Endothelial cell (in vitro differentiated cells): ENCODE measurements around the gene FTL. TPM values are rescaled to one million over a fixed set of nuclear protein-coding genes. Genes with fewer than 3 reads are reported as not detected.
"Not testable (repeated sequence)": the region's sequence is repeated elsewhere in the genome, so short reads cannot be mapped to it uniquely, and the experiment has no call there.

Experiments
- DNase-seq: peaks from one replicate; pipeline ENCODE4 v3.0.0; 2021; ENCODE audit warnings: low spot score
- H3K27ac Mint-ChIP-seq: one replicate; pipeline ENCODE4 v1.8.0; 2021; ENCODE audit warnings: mixed read lengths, inconsistent platforms; ENCODE audit not compliant: unreplicated experiment
- H3K27me3 Mint-ChIP-seq: one replicate; pipeline ENCODE4 v1.8.0; 2021; ENCODE audit warnings: mild to moderate bottlenecking, moderate library complexity, mixed read lengths, inconsistent platforms; ENCODE audit not compliant: unreplicated experiment
- H3K36me3 Mint-ChIP-seq: one replicate; pipeline ENCODE4 v1.8.0; 2021; ENCODE audit warnings: mild to moderate bottlenecking, low read depth, mixed read lengths, inconsistent platforms; ENCODE audit not compliant: unreplicated experiment
- H3K4me1 Mint-ChIP-seq: one replicate; pipeline ENCODE4 v1.8.0; 2021; ENCODE audit warnings: mild to moderate bottlenecking, mixed read lengths, inconsistent platforms; ENCODE audit not compliant: unreplicated experiment
- H3K4me3 Mint-ChIP-seq: one replicate; pipeline ENCODE4 v1.8.0; 2021; ENCODE audit warnings: mild to moderate bottlenecking, mixed read lengths, inconsistent platforms; ENCODE audit not compliant: unreplicated experiment
- H3K9me3 Mint-ChIP-seq: one replicate; pipeline ENCODE4 v1.8.0; 2021; ENCODE audit warnings: mixed read lengths, inconsistent platforms; ENCODE audit not compliant: unreplicated experiment
- total RNA-seq: library from RNA; stranded (reverse); fragmentation: NEBNext Ultra II Directional; extraction: Animal tissue kit (Norgen Biotek cat#: 25700); gene quantifications from one replicate; pipeline ENCODE4 v1.2.1, GENCODE V29; 2021; ENCODE audit not compliant: unreplicated experiment
- TF ChIP-seq, protein P1 (sequence below): fragments of 200-600 bp; sonication (generic); IDR thresholded peaks from one replicate; pipeline ENCODE4 v1.5.0; 2021; ENCODE audit warnings: antibody characterized with exemption; ENCODE audit not compliant: unreplicated experiment

The FTL gene
- total RNA-seq, 1 donor from 2014 or later, result 1,109 TPM

DNA sequence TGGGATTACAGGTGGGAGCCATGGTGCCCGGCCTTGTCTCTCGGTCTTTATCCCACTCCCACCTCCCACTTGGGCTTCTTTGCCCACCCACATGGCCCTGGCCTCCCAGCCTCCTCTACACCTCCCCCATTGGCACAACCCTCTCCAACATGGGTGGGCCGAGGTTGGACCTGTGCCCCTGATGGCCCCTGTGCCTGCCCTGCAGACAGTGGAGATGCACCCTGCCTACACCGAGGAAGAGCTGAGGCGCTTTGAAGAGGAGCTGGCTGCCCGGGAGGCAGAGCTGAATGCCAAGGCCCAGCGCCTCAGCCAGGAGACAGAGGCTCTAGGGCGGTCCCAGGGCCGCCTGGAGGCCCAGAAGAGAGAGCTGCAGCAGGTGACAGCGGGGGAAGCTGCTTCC, 44.2 kb upstream of the FTL start:
- H3K36me3 Mint-ChIP-seq, result peaks cover 18% of the 10 kb centered on the region

DNA sequence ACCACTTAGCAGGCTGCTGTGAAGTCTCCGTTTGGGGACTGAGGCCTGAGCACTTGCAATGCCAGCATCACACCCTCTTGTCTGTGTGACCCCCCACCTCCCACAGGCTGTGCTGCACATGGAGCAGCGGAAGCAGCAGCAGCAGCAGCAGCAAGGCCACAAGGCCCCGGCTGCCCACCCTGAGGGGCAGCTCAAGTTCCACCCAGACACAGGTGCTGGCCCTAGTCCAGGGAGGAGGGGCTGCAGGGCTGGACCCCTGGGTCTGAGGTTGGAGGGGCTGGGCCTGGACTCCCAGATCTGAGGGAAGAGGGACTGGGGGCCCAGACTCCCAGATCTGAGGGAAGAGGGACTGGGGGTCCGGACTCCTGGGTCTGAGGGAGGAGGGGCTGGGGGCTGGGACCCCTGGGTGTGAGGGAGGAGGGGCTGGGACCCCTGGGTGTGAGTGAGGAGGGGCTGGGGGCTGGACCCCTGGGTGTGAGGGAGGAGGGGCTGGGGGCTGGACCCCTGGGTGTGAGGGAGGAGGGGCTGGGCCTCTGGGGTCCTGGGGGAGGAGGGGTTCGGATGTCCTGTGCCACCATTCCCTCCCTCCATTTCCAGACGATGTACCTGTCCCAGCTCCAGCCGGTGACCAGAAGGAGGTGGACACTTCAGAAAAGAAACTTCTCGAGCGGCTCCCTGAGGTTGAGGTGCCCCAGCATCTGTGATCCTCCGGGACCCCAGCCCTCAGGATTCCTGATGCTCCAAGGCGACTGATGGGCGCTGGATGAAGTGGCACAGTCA, 43.2 kb upstream of the FTL start:
- Mint-ChIP-seq H3K4me3 (no peak overlapping the region), H3K4me1 (no peaks in the 10 kb centered on the region), H3K27ac (no peak overlapping the region), H3K36me3 (peaks cover 15% of the 10 kb centered on the region), H3K9me3 (no peaks in the 10 kb centered on the region), H3K27me3 (peaks cover 6% of the 10 kb centered on the region)
- DNase-seq, result no peak
- TF ChIP-seq, protein P1, sequence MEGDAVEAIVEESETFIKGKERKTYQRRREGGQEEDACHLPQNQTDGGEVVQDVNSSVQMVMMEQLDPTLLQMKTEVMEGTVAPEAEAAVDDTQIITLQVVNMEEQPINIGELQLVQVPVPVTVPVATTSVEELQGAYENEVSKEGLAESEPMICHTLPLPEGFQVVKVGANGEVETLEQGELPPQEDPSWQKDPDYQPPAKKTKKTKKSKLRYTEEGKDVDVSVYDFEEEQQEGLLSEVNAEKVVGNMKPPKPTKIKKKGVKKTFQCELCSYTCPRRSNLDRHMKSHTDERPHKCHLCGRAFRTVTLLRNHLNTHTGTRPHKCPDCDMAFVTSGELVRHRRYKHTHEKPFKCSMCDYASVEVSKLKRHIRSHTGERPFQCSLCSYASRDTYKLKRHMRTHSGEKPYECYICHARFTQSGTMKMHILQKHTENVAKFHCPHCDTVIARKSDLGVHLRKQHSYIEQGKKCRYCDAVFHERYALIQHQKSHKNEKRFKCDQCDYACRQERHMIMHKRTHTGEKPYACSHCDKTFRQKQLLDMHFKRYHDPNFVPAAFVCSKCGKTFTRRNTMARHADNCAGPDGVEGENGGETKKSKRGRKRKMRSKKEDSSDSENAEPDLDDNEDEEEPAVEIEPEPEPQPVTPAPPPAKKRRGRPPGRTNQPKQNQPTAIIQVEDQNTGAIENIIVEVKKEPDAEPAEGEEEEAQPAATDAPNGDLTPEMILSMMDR, result no peak

More for the DNA sequence above, 44.2 kb upstream of the FTL start:
- Mint-ChIP-seq H3K27me3 (peaks cover 5% of the 10 kb centered on the region), H3K4me1 (no peaks in the 10 kb centered on the region), H3K4me3 (no peak overlapping the region), H3K9me3 (no peaks in the 10 kb centered on the region), H3K27ac (no peak overlapping the region)
- TF ChIP-seq, protein P1, result no peak
- no peak for DNase-seq

DNA sequence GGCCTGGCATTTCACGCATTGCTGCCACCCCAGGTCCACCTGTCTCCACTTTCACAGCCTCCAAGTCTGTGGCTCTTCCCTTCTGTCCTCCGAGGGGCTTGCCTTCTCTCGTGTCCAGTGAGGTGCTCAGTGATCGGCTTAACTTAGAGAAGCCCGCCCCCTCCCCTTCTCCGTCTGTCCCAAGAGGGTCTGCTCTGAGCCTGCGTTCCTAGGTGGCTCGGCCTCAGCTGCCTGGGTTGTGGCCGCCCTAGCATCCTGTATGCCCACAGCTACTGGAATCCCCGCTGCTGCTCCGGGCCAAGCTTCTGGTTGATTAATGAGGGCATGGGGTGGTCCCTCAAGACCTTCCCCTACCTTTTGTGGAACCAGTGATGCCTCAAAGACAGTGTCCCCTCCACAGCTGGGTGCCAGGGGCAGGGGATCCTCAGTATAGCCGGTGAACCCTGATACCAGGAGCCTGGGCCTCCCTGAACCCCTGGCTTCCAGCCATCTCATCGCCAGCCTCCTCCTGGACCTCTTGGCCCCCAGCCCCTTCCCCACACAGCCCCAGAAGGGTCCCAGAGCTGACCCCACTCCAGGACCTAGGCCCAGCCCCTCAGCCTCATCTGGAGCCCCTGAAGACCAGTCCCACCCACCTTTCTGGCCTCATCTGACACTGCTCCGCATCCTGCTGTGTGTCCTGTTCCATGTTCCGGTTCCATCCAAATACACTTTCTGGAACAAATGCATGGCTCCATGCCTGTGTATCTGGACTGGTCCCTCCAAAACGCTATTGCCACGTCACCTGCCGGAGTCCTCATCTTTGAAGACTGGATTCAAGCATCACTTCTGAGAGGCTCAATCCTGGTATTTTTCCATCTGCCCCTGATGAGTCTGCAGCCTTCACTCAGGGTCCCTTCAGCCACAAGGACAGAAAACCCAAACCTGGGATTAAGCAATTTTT, 42.3 kb upstream of the FTL start:
- H3K27me3 Mint-ChIP-seq, result peaks cover 9% of the 10 kb centered on the region
- TF ChIP-seq, protein P1, result no peak
- H3K36me3 Mint-ChIP-seq, result peaks cover 13% of the 10 kb centered on the region
- no peak overlapping the region for H3K27ac Mint-ChIP-seq
- no peaks in the 10 kb centered on the region for H3K9me3 Mint-ChIP-seq
- no peak for DNase-seq
- H3K4me3 Mint-ChIP-seq, result peak overlapping the region; percentile 69
- H3K4me1 Mint-ChIP-seq, result no peaks in the 10 kb centered on the region

DNA sequence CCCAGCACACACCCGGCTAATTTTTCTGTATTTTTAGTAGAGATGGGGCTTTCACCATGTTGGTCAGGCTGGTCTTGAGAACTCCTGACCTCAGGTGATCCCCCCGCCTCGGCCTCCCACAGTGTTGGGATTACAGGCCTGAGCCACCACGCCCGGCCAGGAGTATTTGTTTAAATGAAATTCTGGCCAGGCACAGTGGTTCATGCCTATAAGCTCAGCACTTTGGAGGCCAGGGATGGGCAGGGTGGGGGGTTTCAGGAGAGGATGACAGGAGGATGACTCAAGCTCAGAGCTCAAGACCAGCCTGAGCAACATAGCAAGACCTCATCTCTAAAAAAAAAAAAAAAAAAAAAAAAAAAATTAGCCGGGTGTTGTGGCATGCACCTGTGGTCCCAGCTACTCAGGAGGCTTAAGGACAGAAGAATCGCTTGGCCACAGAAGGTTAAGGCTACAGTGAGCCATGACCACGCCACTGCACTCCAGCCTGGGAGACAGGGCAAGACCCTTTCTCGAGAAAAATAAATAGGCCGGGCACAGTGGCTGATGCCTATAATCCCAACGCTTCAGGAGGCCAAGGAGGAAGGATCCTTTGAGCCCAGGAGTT, 39.8 kb upstream of the FTL start:
- Mint-ChIP-seq H3K36me3 (peaks cover 9% of the 10 kb centered on the region), H3K4me1 (no peaks in the 10 kb centered on the region), H3K4me3 (no peak overlapping the region), H3K27me3 (peaks cover 7% of the 10 kb centered on the region), H3K9me3 (no peaks in the 10 kb centered on the region), H3K27ac (no peak overlapping the region)
- DNase-seq, result no peak
- TF ChIP-seq, protein P1, result no peak

DNA sequence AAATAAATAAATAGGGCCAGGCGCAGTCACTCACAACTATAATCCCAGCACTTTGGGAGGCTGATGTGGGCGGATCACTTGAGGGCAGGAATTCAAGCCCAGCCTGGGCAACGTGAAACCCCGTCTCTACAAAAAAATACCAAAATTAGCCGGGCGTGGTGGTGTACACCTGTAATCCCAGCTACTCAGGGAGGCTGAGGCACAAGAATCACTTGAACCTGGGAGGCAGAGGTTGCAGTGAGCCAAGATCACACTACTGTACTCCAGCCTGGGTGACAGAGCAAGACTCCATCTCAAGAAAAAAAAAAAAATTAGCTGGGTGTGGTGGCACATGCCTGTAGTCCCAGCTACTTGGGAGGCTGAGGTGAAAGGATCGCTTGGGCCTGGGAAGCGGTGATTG, 39.2 kb upstream of the FTL start:
- not testable (repeated sequence) for H3K27ac Mint-ChIP-seq, H3K9me3 Mint-ChIP-seq, H3K36me3 Mint-ChIP-seq, H3K4me1 Mint-ChIP-seq, H3K27me3 Mint-ChIP-seq, DNase-seq, H3K4me3 Mint-ChIP-seq
